NCI-H1417 treated with DMSO at 0.1 percent for 48 hours (cell line): ENCODE measurements around the gene ITPK1.
A peak's percentile ranks its signal among the peaks of the same experiment; 100 is the strongest.
"Not testable (repeated sequence)": the region's sequence is repeated elsewhere in the genome, so short reads cannot be mapped to it uniquely, and the experiment has no call there.

Experiments used
- DNase-seq: peaks from one replicate; lab custom pipeline; 2025; lab: John Stamatoyannopoulos, UW

ITPK1 gene

DNA sequence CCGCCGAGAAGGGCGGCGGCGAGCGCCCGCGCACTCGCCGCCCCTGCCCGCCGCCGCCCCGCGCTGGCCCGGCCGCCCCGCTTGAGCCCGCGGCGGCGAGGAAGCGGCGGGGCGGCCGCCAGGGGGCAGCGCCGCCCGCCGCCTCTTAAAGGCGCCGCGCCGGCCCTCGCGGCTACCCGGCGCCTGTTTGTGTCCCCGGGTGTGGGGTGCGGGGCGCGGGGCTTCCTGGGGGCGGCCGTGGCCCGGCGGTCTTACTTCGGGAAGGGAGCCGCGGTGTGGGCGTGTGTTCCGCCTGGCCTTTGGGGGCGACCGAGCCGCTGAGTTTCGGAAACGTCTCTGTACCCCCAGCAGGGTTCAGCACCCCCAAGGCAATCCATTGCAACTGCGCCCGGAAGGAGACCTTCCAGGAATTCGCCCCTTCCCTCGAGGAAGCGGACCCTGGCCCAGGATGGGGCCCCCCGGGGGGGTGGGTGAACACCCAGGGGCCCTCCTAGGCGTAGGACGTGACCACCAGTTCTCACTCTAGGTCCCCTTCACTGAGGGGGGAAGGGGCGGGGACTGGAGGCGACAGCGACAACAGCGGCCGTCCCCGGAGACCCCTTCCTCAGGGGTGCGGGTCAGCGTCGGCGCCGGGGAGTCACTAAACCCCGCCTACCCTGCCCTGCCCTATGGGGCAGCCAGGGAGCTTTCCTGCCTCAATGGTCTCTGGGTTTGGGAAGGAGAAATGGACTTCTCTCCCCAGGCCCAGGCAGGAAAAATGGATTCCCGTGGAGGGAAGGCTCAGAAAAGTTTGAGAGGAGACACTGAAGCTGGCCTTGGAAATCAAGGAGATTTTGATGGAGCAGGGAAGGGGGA is at the start of gene ITPK1:
Gene ITPK1, minus strand, starts transcription at position 105 of the 855 bp plus-strand sequence. CDS start 762 bp downstream, outside the sequence.
- DNase-seq: no peak

DNA sequence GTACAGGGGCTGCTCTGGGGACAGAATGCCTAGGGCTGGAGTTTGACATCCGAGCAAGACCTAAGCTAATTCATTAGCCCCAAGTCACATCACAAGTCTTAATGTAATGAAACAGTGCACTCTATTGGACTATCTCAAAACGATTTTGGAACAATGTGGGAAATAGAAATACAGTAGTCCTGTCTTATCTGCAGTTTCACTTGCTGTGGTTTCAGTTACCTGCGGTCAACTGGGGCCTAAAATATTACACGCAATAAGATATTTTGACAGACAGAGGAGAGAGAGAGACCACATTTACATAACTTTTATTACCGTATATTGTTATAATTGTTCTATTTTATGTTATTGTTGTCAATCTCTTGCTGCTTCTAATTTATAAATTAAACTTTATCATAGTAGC is 47.8 kb upstream of the ITPK1 start:
- DNase-seq: no peak

DNA sequence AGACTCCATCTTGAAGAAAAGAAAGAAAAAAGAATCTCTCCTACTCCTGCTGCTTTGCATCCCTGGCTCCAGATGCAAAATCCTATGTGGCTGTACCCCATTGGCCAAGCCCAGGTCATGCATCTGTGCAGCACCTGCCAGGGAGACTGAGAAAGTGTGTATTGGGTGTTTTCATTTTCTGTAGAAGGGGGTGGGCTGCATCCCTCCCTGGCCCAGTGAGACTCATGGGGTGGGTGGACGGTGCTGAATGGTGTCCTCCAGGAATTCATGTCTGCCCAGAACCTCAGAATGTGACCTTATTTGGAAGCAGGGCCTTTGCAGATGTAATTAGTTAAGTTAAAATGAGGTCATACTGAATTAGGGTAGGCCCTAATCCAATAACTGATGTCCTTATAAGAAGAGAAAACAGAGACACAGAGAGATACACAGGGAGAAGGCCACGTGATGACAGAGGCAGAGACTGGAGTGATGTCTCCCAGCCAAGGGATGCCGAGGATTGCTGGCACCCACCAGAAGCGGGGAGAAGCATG is 45.8 kb upstream of the ITPK1 start:
- DNase-seq: no peak

DNA sequence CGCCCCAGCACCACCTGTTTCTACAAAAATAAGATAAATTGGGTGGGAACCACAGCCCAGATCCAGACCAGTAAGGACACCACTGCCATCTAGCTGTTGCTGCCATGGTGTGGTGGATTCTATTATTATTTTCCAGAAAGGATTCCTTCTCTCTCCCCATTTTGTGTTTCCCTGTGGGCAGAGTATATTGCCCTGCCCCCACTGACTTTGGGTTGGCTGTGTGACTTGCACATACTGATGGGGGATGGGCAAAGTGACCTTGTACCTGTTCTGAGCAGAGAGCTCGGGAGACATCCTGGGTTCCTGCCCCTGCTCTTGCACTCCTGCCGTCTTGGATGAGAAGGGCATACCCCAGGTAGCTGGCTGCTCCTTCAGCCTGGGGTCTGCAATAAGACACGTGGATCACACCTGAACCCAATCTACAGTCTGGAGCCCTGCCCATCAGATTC is 44.7 kb upstream of the ITPK1 start:
- no peak for DNase-seq

DNA sequence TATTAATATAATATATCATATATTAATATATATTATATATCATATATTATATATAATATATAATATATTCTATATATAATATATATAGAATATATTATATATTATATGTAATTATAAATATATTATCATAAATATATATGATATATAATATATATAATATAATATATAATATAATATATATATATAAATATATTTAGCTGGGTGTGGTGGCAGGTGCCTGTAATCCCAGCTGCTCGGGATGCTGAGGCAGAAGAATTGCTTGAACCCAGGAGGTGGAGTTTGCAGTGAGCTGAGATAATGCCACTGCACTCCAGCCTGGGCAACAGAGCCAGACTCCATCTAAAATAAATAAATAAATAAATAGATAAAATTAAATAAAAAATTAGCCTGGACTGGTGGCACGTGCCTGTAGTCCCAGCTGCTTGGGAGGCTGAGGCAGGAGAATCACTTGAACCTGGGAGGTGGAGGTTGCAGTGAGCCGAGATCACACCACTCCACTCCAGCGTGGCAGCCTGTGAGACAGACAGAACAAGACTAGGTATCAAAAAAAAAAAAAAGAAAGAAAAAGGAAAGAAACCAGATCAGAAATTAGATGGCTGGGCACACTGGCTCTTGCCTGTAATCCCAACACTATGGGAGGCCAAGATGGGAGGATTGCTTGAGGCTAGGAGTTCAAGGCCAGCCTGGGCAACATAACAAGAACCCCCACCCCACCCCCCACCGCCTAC is 44.1 kb upstream of the ITPK1 start:
- not testable (repeated sequence) for DNase-seq

DNA sequence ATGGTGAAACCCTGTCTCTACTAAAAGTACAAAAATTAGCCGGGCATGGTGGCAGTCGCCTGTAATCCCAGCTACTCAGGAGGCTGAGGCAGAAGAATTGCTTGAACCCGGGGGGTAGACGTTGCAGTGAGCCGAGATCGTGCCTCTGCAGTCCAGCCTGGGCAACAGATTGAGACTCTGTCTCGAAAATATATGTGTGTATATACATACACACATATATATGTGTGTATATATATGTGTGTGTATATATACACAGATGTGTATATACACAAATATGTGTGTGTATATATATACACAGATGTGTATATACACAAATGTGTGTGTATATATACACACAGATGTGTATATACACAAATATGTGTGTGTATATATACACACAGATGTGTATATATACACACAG is 42.6 kb upstream of the ITPK1 start:
- DNase-seq: not testable (repeated sequence)

DNA sequence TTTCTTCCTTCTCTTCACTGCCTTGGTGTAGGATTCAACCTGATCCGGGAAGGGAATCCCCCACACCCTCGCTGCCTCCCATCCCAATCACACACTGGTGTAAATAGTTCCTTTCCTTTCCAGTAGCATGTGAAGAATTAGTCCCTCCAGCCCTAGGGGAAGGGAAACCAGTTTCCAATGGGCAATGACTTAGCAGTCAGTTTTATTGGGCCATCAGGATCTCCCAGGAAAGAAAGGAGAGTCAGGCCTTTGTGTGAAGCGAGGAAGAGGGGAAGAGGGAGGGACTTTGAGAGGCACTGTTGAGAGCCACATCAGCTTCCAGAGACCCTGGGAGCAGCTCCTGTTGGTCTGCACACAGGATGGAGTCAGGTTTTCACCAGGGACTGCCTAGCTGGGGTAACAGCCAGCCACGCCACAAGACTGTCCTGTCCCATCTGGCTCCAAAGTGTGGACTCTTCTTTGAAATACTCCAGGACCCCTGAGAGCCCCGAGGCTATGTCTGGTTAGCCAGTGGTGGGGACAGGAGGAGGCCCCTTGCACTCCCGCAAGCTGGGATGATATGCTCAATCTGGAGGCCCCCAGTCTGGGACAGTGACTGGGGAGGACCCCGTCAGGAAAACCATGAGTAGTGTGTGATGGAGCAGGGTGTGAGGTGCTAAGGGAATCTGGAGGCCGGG is 41.1 kb upstream of the ITPK1 start:
- DNase-seq: no peak

DNA sequence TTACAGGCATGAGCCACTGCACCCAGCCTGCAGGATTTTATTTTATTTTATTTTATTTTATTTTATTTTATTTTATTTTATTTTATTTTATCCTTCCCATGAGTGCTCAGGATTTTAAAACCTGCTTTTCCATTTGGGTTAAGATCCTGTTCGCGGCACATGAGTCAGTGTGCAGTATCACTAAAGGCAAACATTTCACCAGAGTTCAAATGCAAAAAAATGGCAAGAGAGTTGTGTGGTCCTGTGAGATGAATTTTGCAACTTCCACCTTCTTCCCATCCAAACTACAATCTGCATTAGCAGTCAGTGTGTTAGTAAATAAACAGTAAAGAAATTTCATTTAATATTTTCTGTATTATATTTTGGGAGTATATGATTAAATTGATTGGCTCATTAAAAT is 39.9 kb upstream of the ITPK1 start:
- no peak for DNase-seq

DNA sequence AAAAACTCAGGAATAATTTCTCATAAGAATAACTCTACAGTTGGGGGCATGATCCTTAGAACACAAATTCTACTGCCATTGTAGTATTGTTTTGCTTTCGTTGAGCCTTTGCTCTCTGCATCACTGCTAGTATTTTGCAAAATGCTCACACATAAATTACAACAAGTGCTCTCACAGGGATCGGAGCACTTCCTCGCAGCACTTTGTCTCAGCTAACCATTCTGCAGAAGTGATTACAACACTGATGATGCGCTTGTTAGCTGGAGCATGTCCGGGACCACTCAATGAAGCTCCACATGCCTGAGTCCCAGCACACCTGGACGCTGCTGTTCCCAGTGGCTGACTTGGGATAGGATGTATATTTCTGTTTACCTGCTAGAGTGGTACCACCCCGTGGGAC is 37.4 kb upstream of the ITPK1 start:
- no peak for DNase-seq

DNA sequence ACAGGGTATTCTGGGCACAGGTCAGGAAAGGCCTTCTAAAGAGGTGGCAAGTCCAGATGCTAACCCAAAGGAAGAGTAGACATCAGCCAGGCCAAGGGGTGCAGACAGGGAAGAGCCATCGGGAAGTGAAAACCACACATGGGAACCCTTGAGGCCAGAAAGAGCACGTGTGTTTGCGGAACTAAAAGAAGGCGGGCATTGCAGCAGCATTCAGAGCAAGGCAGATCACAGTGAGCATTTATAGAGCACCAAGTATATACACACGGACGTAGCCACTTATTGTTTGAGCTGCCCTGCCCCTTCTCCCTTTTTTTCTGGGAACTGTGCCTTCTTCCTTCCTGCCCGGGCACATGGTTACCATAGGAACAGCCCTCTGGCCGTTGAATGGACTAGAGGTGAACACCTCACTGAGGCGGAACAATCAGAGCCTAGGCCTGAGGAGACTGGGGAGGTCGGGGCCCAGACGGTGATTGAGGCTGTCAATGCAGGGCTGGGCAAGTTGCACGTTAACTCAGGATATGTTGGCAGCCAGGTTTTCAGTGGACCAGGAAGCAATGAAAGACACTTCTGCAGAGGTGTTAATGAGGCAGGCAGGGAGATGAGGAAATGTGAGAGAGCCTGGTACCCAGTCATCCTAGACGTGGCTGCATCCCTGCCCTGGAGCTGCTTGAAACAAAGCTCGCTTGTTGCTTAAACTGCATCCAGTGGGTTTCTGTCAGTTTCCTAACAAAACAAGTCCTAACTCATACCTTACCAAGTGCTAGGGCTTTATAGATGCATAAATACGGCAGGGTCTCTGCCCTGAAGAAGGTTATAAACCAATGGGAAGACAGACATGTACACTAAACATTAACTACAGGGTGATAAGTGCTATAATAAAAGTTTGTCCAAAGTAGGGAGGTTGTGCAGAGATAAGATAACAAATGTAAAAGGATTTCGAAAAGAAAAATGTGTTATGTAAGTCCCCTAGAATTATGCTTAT is 34.8 kb upstream of the ITPK1 start:
- DNase-seq: no peak

DNA sequence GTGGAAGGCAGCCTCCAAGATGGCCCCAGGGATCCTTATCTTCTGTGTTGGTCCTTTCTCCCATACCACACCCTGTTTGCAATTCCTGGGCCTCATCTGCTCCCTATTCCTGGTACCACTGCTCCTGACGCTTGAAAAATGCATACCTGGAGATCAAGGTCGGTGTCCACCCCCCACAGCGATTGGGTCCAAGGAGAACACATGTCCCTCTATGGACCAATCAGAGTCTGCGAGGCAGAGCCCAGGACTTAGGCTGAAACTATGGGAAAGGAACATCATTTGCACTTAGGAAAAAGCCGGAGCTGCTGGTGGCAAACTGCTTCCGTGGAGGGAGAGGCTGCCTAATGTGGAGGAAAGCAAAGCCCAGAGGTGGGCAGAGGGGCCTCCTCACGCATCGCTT is 33.3 kb upstream of the ITPK1 start:
- no peak for DNase-seq

DNA sequence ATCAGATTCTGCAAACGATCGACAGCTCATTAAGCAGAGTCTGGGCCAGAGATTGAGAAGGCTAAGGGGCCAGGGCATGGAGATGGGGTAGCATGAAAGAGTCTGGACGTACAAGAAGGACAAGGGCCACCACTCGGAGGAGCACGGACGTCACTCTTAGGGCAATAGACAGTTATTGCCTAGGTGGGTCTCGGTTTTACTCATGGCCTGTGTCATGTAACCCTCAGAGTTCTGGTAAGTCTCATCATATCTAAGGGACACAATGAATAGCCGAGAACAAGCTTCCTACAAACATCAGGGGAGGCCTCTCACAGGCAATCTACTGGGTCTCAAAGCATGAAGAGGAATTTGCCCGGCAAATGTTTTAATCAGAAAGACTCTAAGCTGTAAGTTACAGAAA is 30.4 kb upstream of the ITPK1 start:
- DNase-seq: no peak

DNA sequence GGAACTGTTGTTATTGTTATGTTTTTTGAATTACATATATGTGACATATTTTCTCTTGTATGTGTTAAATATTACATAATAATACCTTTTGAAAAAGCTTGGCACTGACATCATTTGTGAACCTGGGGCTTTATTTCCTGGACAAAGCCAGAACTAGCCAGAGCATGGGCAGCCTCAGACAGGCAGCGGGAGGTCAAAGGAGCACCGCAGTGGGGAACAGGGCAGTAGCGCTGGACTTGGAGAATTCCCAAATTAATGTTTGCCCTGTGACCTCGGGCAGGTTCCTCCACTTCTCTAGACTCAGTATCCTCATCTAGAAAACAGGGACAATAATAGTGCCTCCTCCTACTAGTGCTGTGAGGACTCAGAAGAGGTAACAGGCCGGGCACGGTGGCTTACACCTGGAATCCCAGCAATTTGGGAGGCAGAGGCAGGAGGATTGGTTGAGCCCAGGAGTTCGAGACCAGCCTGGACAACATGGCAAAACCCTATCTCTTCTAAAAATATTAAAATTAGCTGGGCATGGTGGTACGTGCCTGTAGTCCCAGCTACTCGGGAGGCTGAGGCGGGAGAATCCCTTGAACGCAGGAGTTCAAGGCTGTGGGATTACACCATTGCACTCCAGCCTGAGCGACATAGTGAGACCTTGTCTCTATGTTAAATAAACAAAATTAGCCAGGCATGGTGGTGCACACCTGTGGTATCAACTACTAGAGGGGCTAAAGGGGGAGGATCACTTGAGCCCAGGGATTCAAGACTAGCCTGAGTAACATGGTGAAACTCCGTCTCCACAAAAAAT is 27.3 kb upstream of the ITPK1 start:
- DNase-seq: no peak

DNA sequence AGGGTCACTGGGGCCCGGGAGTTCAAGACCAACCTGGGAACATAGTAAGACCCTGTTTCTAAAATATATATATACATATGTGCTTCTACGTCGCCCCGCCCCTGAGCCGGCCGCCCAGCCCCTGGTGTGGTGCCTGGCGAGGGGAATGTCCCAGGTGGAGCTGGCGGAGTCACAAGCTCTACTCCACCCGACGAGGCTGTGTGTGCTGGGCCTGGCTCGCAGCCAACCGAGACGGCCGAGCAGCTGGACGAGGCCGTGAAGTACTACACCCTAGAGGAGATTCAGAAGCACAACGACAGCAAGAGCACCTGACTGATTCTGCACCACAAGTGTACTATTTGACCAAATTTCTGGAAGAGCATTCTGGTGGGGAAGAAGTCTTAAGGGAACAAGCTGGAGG is 22.1 kb upstream of the ITPK1 start:
- peak; percentile 49 for DNase-seq

DNA sequence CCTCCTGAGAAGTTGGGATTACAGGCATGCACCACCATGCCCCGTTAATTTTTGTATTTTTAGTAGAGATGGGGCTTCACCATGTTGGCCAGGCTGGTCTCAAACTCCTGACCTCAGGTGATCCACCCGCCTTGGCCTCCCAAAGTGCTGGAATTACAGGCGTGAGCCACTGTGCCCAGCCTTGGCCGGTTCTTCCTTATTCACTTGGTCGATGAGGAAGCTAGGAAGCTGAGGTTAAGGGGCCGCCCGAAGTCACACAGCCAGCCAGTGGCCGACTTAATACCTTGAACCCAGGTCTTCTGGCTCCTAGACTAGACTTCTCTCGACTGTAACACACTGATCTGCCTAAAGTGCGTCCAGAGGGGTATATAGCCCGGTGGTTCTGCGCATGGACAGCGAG is 20.8 kb upstream of the ITPK1 start:
- DNase-seq: not testable (repeated sequence)

DNA sequence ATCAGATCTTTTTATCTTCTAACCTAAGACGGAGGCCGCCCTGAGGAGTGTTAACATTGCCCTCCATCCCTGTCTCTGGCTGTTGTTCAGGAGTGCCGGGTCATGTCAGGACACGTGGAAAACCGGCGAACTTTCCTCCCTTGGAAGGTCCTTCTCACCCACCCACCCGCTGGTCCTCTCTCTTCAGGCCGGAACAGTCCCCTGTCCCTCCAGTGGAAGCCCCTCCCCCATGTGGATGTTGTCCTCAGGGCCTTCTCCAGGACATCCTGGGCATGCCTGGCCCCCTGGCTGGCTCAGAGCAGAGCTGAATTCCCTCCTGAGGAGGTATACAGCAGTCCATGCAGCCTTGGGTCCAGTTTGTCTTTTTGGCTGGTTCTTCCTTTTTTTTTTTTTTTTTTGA is 20.3 kb upstream of the ITPK1 start:
- no peak for DNase-seq

DNA sequence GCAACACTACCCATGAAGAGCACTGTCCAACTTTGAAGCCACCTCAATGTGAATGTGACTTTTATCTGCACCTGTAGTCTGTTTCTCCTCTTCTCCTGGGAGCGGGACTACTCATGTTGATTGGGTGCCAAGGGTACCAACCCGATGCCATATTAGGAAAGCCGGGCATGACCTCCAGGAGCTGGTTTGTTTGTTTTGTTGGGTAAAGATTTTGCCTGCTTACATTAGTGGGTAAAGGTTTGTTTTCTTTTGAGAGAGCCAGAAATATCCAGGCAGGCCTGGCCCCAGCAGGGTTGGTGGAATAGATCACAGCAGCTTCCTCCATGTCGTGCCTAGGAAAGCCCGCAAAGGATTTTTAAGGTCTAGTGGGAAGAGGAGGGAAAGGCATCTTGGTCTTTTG is 19.7 kb upstream of the ITPK1 start:
- no peak for DNase-seq

DNA sequence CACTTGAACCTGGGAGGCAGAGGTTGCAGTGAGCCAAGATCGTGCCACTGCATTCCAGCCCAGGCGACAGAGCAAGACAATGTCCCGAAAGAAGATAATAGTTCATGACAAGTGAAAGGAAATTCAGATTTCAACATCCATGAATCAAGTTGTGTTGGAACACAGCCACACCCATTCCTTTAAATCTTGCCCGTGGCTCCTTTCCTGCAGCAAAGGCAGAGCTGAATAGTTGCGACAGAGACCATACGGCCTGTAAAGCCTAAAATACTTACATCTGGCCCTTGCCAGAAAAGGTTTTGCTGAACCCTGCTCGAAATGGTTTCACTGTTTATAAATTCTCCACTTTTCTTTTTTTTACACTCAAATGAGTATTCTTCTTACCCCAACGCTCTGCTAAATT is 17.7 kb upstream of the ITPK1 start:
- DNase-seq: no peak

DNA sequence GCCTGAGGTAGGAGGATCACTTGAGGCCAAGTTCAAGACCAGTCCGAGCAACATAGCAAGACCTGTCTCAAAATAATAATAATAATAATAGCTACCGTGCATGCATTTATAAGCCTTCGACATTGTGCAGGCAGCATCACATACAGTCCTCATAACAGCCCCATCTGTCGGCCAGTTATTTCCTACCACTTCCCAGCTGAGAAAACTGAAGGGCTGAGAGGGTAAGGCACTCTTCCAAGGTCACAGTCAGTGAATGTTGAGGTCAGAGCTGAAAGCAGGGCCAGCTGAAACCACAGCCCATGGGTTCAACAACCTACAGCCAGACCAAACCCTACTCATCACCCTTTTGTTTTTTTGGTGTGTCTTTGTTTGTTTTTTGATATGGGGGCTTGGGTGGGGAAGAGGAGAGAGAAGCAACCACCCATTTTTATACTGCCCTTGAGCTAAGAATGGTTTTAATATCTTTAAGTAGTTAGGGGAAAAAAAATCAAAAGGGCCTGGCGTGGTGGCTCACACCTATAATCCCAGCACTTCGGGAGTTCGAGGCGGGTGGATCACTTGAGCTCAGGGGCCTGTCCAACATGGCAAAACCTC is 16.8 kb upstream of the ITPK1 start:
- DNase-seq: no peak

DNA sequence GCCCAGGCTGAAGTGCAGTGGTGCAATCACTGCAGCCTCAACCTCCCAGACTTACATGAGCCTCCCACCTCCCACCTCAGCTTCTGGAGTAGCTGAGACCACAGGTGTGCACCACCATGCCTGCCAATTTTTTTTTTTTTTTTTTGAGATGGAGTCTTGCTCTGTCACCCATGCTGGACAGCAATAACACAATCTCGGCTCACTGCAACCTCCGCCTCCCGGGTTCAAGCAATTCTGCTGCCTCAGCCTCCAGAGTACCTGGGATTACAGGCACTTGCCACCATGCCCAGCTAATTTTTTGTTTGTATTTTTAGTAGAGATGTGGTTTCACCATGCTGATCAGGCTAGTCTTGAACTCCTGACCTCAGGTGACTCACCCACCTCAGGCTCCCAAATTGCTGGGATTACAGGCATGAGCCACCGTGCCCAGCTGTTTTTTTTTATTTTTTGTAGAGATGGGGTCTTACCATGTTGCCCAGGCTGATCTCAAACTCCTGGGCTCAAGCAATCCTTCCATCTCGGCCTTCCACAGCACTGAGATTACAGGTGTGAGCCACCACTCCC is 15.6 kb upstream of the ITPK1 start:
- DNase-seq: not testable (repeated sequence)
